Measurements from ENCODE around the gene STS. TPM values are rescaled to one million over a fixed set of nuclear protein-coding genes. Genes with fewer than 3 reads are reported as not detected.

STS gene
- total RNA-seq, 1 experiment from 2014 or later, result 0.54 TPM

GRCh38 chrX:7147978-7148854, 704 bp downstream of the STS start, which contains the start of gene PUDP:
Gene PUDP (minus strand): TSS chrX:7148153. CDS start chrX:7148113, 40 bp downstream.
- no TSS peak for BruUV-seq (replicated peaks)
- peak within 1 kb of the TSS; percentile 66 to 70 for H3K4me3 ChIP-seq (replicated peaks in 1 of 2; ENCODE audit: low read depth in 1 of 2, low read length in 2 of 2)
- peak within 1 kb of the TSS; percentile 54 for H2AFZ ChIP-seq (ENCODE audit: low read depth, low read length, poor library complexity, severe bottlenecking)
- intact Hi-C loops (cut with micrococcal nuclease), result no loop called here
- H3K36me3 ChIP-seq (ENCODE audit: control insufficient read depth in 1 of 2, insufficient read depth in 2 of 2, low read length in 2 of 2), result no peaks in the 10 kb centered on the region
- no peaks in the 10 kb centered on the region for H3K9me3 ChIP-seq (ENCODE audit: control insufficient read depth in 1 of 2, insufficient read depth in 1 of 2, low read depth in 1 of 2, low read length in 2 of 2)
- H3K27me3 ChIP-seq (ENCODE audit: insufficient read depth, low read length), result no peaks in the 10 kb centered on the region
- H3K79me2 ChIP-seq (ENCODE audit: insufficient read depth, low read length), result peaks cover 39% of the 10 kb centered on the region
- H3K9me2 ChIP-seq (ENCODE audit: insufficient read depth), result no peaks in the 10 kb centered on the region
- ATAC-seq, result peak; percentile 90
- H3K4me2 ChIP-seq (ENCODE audit: low read length), result peak within 1 kb of the TSS; percentile 88
- no peaks in the 10 kb centered on the region for H4K20me1 ChIP-seq (ENCODE audit: insufficient read depth)
- RAD21 ChIA-PET (ENCODE audit: low non-redundant PET in 1 of 2, low total read pairs in 2 of 2, uncharacterized antibody in 2 of 2, unreplicated experiment in 2 of 2), result no interaction called here
- DNase-seq (ENCODE audit: low read depth, low spot score), result peak; percentile 37
- H3K9ac ChIP-seq (ENCODE audit: low read length), result peak within 1 kb of the TSS; percentile 69
- POLR2A ChIA-PET, result no interaction called here
- CTCF ChIA-PET, result no interaction called here
- H3K27ac ChIP-seq (ENCODE audit: low read depth, low read length), result peak within 1 kb of the TSS; percentile 81
- peaks cover 0 to 3% of the 10 kb centered on the region in 2 experiments; a peak in 2 of 4 replicates for H3K4me1 ChIP-seq (ENCODE audit: control insufficient read depth in 1 of 2, insufficient read depth in 2 of 2, low read length in 2 of 2)
- no peak for TF ChIP-seq SP1 (IDR thresholded peaks at IDR 0.05; ENCODE audit: low read depth)
- TF ChIP-seq, protein P1, sequence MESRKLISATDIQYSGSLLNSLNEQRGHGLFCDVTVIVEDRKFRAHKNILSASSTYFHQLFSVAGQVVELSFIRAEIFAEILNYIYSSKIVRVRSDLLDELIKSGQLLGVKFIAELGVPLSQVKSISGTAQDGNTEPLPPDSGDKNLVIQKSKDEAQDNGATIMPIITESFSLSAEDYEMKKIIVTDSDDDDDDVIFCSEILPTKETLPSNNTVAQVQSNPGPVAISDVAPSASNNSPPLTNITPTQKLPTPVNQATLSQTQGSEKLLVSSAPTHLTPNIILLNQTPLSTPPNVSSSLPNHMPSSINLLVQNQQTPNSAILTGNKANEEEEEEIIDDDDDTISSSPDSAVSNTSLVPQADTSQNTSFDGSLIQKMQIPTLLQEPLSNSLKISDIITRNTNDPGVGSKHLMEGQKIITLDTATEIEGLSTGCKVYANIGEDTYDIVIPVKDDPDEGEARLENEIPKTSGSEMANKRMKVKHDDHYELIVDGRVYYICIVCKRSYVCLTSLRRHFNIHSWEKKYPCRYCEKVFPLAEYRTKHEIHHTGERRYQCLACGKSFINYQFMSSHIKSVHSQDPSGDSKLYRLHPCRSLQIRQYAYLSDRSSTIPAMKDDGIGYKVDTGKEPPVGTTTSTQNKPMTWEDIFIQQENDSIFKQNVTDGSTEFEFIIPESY (IDR thresholded peaks at IDR 0.05; ENCODE audit: extremely low read depth, insufficient replicate concordance, low read length), result no peak
- TF ChIP-seq, protein P2, sequence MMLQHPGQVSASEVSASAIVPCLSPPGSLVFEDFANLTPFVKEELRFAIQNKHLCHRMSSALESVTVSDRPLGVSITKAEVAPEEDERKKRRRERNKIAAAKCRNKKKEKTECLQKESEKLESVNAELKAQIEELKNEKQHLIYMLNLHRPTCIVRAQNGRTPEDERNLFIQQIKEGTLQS (IDR thresholded peaks at IDR 0.05), result no peak
- TF ChIP-seq, protein P3, sequence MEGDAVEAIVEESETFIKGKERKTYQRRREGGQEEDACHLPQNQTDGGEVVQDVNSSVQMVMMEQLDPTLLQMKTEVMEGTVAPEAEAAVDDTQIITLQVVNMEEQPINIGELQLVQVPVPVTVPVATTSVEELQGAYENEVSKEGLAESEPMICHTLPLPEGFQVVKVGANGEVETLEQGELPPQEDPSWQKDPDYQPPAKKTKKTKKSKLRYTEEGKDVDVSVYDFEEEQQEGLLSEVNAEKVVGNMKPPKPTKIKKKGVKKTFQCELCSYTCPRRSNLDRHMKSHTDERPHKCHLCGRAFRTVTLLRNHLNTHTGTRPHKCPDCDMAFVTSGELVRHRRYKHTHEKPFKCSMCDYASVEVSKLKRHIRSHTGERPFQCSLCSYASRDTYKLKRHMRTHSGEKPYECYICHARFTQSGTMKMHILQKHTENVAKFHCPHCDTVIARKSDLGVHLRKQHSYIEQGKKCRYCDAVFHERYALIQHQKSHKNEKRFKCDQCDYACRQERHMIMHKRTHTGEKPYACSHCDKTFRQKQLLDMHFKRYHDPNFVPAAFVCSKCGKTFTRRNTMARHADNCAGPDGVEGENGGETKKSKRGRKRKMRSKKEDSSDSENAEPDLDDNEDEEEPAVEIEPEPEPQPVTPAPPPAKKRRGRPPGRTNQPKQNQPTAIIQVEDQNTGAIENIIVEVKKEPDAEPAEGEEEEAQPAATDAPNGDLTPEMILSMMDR (IDR thresholded peaks at IDR 0.05 in 2 of 3, conservative IDR thresholded peaks at IDR 0.05 in 1 of 3; ENCODE audit: borderline replicate concordance in 1 of 3, insufficient read depth in 1 of 3, low read depth in 2 of 3, low read length in 2 of 3), result 0 out of 6 replicates have a peak, but pooled peaks of 1 of the 3 experiments have one; percentile 21
- TF ChIP-seq ZNF274 (IDR thresholded peaks at IDR 0.05; ENCODE audit: low read depth, low read length), result no peak
- TF ChIP-seq JUND (IDR thresholded peaks at IDR 0.05), result no peak
- 0 out of 2 replicates have a peak, but pooled peaks have one; percentile 23 for TF ChIP-seq ZFX (IDR thresholded peaks at IDR 0.05)
- TF ChIP-seq EZH2 (IDR thresholded peaks at IDR 0.05), result no peak
- TF ChIP-seq EZH2phosphoT487 (IDR thresholded peaks at IDR 0.05; ENCODE audit: borderline replicate concordance), result no peak
- TF ChIP-seq CBX3 (IDR thresholded peaks at IDR 0.05; ENCODE audit: low read depth), result no peak
- TF ChIP-seq POLR2AphosphoS5 (IDR thresholded peaks at IDR 0.05; ENCODE audit: low read depth, low read length), result peak; percentile 74
- no peak for TF ChIP-seq TCF7L2 (IDR thresholded peaks at IDR 0.05; ENCODE audit: borderline replicate concordance, extremely low read depth, insufficient read depth, insufficient read length)
- TF ChIP-seq RAD21 (IDR thresholded peaks at IDR 0.05; ENCODE audit: low read depth), result no peak
- TF ChIP-seq YY1 (IDR thresholded peaks at IDR 0.05; ENCODE audit: extremely low read depth, insufficient replicate concordance, low read depth, low read length), result peak; percentile 52
- TF ChIP-seq EGR1 (IDR thresholded peaks at IDR 0.05; ENCODE audit: low read depth), result peak; percentile 53; the same call in 1 of the 2 replicates
- TF ChIP-seq, protein P4, sequence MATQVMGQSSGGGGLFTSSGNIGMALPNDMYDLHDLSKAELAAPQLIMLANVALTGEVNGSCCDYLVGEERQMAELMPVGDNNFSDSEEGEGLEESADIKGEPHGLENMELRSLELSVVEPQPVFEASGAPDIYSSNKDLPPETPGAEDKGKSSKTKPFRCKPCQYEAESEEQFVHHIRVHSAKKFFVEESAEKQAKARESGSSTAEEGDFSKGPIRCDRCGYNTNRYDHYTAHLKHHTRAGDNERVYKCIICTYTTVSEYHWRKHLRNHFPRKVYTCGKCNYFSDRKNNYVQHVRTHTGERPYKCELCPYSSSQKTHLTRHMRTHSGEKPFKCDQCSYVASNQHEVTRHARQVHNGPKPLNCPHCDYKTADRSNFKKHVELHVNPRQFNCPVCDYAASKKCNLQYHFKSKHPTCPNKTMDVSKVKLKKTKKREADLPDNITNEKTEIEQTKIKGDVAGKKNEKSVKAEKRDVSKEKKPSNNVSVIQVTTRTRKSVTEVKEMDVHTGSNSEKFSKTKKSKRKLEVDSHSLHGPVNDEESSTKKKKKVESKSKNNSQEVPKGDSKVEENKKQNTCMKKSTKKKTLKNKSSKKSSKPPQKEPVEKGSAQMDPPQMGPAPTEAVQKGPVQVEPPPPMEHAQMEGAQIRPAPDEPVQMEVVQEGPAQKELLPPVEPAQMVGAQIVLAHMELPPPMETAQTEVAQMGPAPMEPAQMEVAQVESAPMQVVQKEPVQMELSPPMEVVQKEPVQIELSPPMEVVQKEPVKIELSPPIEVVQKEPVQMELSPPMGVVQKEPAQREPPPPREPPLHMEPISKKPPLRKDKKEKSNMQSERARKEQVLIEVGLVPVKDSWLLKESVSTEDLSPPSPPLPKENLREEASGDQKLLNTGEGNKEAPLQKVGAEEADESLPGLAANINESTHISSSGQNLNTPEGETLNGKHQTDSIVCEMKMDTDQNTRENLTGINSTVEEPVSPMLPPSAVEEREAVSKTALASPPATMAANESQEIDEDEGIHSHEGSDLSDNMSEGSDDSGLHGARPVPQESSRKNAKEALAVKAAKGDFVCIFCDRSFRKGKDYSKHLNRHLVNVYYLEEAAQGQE (IDR thresholded peaks at IDR 0.05; ENCODE audit: low read depth), result no peak
- no peak for TF ChIP-seq ELF1 (IDR thresholded peaks at IDR 0.05; ENCODE audit: borderline replicate concordance, low read depth)
- no peak for TF ChIP-seq SIN3A (IDR thresholded peaks at IDR 0.05; ENCODE audit: low read depth)
- TF ChIP-seq POLR2A (IDR thresholded peaks at IDR 0.05; ENCODE audit: borderline replicate concordance, extremely low read depth, insufficient read depth, insufficient read length), result no peak
